T follicular helper cell (primary cell): ENCODE data around the gene PITHD1.
"Not testable (repeated sequence)": the region's sequence is repeated elsewhere in the genome, so short reads cannot be mapped to it uniquely, and the experiment has no call there.

Experiments used
- DNase-seq: peaks from one replicate; pipeline ENCODE4 v3.0.0-alpha.2; 2020; ENCODE audit warnings: low read depth

Gene PITHD1

DNA sequence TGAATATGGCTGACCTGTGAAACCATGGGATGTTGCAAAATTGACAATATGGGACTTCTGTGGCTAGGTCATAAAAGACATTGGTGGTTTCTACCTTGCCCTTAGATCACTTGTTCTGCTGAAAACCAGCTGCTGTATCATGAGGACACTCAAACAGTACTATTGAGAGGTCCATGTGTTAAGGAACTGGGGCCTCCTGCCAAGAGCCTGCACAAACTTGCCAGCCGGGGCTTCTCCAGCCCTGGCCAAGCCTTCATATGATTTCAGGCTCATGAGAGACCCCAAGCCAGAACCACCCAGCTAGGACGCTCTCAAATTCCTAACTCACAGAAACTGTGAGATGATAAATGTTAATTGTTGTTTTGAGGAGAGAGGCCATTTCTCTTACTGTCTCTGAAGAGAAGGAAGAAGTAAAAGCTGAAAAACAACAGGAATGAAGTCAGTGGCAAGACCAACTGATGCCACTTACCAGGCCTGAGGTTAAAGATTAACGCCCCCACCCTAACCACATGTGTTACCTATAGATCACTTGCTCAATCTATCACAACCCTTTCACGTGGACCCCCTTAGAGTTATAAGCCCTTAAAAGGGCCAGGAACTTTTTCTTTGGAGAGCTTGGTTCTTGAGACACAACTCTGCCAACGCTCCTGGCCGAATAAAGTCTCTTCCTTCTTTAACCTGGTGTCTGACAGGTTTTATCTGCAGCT, 3.9 kb upstream of the PITHD1 start:
- no peak for DNase-seq

- no peak for DNase-seq
Observed at GRCh38 chr1:23776217-23776616, 2.0 kb upstream of the PITHD1 start.

DNA sequence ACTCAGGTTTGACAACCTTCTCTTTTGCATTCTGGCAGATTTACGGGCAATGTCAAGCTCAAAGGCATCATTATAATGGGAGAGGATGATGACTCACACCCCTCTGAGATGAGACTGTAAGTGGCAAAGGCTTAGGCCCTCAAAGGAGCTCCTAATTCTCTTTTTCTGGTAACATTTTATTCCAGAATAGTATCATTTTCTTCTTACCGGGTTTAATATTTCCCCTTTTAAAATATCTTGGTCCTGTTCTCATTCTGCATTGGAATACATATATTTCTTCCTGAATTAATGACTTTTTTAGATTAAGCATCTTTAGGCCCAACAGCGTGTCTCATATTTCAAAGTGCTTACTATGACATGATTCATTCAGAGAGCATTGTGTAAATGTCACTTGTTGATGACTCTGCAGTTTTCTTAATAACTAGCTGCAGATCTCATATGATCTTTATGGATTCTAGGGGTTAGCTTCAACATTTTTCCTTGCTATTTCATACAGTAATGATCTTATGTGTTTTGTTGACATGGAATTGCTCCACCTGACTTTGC, 1.7 kb downstream of the PITHD1 start:
- DNase-seq = no peak

DNA sequence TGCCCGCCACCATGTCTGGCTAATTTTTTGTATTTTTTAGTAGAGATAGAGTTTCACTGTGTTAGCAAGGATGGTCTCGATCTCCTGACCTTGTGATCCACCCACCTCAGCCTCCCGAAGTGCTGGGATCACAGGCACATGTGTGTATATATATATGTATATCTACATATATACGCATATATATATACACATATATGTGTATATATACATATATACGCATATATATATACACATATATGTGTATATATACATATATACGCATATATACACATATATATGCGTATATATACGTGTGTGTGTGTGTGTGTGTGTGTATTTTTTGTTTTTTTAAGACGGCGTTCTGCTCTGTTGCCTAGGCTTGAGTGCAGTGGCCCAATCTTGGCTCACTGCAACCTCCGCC, 4.9 kb downstream of the PITHD1 start:
- DNase-seq = not testable (repeated sequence)

DNA sequence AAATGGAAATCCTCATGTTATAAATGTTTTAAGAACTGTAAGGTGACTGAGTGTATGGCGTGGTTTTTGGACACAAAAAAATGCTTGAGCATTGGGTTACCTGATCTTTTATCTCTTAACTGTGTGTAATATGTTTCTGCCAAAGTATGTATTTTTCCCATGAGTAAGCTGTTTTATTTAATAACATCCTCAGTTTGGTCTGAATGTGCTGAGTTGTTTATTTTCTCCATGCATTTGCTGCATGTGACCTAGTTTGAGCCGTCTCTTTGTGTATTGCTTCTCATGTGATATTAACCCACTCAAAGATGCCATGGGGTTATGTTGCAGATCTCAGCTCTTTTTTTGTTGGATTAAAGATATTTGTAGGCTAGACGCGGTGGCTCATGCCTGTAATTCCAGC, 6.6 kb downstream of the PITHD1 start:
- no peak for DNase-seq

DNA sequence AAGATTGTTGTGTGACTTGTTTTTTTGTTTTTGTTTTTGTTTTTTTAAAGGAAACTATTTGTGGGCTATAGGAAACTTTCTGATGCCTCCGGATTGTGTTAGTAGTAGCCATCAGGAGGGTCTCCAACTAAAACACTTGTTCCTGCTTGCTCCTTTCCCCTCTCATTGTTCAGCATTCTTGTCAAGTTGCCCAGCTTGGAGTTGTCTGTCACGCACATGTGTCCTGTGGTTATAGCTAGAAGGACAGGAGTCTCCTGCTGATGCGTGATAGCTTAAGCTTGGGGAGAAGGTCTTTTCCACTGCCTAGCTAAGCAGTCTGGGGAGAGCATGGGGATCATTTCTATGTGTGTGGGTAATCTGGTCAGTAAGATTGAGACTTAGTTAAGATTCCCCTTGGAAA, 9.5 kb downstream of the PITHD1 start:
- no peak for DNase-seq

DNA sequence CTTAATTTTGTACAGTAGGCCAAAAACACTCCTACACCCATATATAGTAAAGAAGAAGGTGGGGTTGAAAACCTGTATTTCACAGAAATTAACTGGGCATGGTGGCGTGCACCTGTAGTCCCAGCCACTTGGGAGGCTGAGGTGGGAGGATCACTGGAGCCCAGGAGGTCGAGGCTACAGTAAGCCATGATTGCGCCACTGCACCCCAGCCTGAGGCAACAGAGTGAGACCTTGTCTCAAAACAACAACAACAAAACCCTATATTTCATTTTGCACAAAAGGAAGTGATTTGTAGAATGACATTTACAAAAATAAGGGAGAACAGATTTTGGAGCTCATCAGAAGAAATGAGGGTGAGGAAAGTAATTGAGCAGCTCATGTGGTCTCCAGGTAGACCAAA, 10.5 kb downstream of the PITHD1 start:
- DNase-seq = no peak

- peak; percentile 75 for DNase-seq
Observed at GRCh38 chr1:23790696-23791515, 12.7 kb downstream of the PITHD1 start, which contains the start of gene LYPLA2. LYPLA2 (plus strand) TSS chr1:23791145; CDS start chr1:23792683, 1,538 bp downstream.

DNA sequence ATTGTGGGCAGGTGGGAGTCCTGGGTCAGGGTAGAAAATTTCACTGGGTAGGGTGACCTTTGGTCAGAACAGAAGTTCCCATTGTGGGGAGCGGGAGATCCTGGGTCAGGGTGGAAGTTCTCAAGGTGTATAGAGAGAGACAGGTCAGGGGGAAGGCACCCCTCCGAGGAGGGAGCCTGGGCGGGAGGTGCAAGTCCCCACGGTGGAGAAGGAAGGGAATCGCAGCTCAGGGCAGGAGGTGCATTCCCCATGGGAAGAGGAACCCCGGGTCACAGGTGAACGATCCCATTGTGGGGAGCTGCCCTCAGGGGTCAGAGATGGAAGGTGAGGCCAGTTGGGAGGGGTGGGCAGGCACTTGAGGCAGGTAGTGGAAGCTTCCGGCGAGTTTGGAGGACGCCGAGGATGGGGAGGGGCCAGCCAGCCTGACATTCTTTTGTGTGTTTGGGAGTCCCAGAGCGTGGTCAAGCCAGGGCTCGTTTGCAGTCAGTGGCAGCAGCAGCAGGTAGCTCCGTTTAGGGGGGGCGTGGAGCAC, 13.4 kb downstream of the PITHD1 start:
- DNase-seq = no peak

DNA sequence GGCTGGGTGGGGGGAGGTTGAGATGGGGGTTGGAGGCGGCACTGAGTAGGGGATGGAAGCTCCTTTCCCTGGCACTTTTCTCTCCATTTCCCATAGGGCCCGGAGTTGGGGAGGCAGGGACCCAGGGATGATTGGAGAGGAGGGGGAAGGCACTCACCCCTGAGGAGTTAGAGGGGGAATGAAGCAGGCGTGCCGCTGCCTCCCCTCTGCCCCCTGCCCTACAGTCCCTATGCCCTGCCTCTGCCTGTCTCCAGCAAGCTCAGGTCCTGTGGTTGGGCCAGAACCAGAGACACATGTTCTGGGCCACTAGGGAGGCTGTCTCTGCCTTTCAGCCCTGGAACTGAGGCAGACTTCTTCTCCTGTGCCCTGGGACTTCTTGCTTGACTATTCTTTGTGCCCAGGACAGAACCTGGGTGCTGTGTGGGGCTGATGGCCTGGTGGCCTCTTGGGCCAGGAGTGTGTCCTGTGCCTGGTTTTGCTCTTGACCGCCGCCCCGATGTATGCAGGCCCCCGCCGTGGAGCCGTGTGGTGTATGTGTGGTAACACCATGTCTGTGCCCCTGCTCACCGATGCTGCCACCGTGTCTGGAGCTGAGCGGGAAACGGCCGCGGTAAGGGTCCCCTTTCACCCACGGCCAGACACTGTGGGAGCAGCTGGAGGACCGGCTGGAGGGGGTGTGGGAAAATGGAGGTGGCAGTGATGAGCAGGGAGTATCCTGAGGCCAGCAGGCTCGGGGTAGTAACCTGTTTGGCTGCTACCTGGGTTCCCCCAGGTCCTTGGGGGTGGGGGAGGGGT, 14.1 kb downstream of the PITHD1 start:
- DNase-seq = no peak

DNA sequence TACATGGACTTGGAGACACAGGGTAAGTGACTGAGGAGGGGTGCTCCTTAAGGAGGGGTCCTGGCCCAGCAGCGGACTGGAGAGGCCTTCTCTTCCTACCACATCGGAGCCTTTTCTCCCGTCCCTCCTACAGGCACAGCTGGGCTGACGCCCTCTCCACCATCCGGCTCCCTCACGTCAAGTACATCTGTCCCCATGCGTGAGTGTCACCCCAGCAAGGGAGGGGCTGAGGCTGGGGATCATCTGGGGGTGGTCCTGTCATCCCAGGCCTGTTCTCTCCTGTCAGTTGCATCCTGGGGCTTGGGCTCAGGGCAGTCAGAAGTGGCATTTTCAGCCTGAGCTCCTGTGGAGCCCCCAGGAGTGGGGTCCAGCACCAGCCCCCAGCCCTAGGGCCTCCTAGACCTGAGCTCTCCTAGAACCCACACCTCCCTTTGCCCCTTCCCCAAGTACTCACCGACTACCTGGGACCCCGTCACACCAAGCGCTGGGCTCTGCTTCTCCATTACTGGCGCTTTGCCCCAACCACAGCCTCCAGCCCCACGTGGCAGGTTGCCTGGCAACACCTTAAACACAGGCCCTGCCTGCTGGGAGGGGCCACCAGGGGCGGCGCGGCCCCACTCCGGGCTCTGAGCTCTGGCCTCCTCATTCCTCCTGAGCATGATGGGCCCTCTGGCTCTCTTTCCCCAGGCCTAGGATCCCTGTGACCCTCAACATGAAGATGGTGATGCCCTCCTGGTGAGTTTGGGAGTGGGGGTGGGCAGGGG, 15.0 kb downstream of the PITHD1 start:
- DNase-seq = peak; percentile 41

DNA sequence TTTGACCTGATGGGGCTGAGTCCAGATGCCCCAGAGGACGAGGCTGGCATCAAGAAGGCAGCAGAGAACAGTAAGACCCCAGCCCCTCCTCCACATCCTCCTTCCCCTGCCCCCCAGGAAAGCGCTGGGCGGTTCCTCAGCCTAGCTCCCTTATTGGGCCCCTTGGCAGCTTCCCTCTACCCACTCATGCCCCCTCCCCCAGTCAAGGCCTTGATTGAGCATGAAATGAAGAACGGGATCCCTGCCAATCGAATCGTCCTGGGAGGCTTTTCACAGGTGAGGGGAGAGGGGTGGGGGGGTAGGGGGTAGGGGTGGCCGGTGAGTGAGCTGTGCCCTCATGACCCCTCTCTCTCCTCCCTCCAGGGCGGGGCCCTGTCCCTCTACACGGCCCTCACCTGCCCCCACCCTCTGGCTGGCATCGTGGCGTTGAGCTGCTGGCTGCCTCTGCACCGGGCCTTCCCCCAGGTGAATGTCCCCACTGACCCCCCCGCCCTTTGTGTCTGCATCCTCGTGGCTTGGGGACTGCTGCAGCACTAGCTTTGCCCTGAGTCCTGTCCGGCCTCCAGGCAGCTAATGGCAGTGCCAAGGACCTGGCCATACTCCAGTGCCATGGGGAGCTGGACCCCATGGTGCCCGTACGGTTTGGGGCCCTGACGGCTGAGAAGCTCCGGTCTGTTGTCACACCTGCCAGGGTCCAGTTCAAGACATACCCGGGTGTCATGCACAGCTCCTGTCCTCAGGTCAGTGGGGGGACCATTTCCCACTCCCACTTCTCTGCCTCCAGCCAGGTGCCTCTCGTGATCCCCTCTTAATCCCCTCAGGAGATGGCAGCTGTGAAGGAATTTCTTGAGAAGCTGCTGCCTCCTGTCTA, 15.9 kb downstream of the PITHD1 start:
- no peak for DNase-seq

- DNase-seq = not testable (repeated sequence)
Observed at GRCh38 chr1:23794732-23795182, 16.5 kb downstream of the PITHD1 start.

DNA sequence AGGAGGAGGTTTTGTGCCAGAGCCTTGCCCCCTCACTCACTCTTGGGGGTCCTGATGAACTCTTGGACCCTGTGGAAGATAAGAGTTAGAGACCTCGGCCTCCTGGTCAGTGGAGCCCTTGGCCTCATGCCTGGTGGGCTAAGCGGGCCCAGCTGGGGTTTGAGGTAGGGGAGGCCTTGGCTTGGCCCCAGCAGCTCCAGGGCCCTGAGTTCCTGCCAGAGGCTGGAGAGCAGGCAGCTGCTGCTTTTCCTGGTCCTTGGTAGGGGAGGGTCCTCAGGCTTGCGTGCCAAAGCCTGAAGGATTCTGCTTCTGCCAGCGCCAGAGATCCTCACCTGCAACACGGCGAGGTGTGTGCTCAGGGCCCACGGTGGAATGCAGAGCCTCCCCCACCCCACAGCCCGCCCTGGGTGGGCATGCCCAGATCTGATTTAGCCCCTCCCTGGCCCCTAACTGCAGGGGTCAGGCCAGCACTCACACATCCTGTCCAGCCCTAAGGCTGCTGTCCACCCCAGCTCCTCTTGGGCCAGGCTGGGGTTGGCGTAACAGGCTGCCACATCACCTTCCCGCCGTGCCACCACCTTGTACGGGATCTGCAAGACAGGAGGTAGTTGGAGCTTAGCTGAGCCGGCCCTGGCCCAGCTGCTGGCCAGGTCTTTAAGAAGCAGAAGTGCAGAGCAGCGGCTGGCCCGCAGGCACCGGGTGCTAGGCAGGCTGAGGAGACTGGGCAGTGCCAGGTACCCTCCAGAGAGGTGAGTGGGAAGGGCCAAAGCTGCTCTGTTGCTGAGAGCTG, 17.7 kb downstream of the PITHD1 start:
- no peak for DNase-seq

GRCh38 chr1:23796466-23797271, 18.5 kb downstream of the PITHD1 start:
- no peak for DNase-seq

DNA sequence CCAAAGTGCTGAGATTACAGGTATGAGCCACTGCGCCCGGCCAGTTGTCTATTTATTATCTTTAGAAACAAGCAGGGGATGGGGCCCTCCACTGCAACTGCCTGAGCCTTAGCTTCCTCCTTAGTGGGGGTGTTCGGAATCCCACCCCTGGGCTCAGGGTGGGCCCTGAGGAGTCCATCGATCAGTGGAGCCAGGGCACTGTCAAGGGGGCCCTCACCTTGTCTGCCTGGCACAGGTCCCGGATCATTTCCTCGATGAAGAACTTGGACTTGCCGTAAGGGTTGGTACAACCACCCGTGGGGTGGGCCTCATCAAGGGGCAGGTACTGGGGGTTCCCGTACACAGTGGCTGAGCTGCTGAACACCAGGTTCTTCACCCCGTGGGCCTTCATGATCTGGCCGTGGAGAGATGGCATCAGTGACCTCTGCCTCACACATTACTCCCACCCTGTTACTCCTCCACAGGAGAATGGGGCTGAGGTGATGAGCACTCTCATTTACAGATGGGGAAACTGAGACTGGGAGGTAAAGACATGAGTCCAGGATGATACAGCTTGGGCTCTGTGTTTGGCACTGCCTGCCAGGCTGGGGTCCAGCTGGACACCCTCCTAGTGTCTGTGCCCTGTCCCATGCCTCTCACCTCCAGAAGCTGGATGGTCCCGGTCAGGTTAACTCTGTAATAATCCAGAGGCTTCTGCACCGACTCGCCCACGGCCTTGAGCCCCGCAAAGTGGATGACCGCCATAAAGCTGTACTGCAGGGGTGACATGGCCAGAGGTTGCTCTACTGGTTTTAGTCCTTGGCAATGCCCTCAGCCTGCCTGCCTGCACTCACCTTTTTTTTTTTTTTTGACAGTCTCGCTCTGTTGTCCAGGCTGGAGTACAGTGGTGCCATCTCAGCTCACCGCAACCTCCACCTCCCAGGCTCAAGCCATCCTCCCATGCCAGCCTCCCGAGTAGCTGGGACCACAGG, 19.5 kb downstream of the PITHD1 start:
- DNase-seq = no peak

DNA sequence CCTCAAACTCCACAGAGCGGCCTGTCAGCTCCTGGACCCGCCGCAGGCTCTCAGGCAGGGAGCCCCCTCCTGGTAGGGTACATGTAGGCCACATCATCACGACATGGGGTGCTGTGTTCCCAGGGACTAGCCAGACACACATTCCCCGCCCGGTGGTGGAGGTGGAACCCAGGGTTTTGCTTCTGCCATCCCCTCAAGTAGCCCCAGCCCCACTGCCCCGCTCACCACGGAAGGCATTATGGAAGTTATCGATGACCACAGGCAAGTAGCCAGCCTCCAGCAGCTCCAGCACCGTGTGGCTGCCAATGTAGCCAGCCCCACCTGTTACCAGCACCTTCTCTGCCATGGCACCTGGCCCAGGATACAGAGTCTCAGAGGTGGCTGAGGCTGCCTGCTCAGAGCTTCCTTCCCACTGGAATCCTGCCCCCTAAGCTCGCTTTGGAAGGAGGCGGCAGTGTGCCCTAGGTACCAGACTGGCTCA, 20.5 kb downstream of the PITHD1 start:
- DNase-seq = no peak
